Right atrium auricular region (tissue), 2 donors: ENCODE measurements around the gene KRT12. TPM values are rescaled to one million over a fixed set of nuclear protein-coding genes. Genes with fewer than 3 reads are reported as not detected.

Source experiments
- DNase-seq: peaks from one replicate; pipeline ENCODE4 v3.0.0-alpha.2; 2019; ENCODE audit warnings: low spot score
- H3K27ac ChIP-seq, 2 donors: fragments of 200-600 bp; sonication (generic); 1 replicate in 1 of 2; 2 replicates in 1 of 2; pipeline ENCODE4 v1.5.1; 2016 to 2019
- H3K27me3 ChIP-seq, 2 donors: fragments of 200-600 bp; sonication (generic); one replicate each; pipeline versions ENCODE4 v1.5.1 to v1.6.0; 2017 to 2019
- H3K36me3 ChIP-seq: fragments of 200-600 bp; sonication (generic); one replicate; pipeline ENCODE4 v1.5.1; 2016
- H3K4me1 ChIP-seq, 2 donors: fragments of 200-600 bp; sonication (generic); one replicate each; pipeline versions ENCODE4 v1.5.1 to v1.6.0; 2017 to 2019
- H3K4me3 ChIP-seq, 2 donors: fragments of 200-600 bp; sonication (generic); 1 replicate in 1 of 2; 2 replicates in 1 of 2; pipeline ENCODE4 v1.5.1; 2017 to 2019; ENCODE audit warnings: mild to moderate bottlenecking in 1 of 2, moderate library complexity in 1 of 2
- H3K9me3 ChIP-seq, 2 donors: fragments of 200-600 bp; sonication (generic); one replicate each; pipeline ENCODE4 v1.5.1; 2019
- CTCF ChIP-seq, 2 donors: fragments of 200-600 bp; sonication (generic); IDR thresholded peaks; one replicate each; pipeline ENCODE4 v1.5.1; 2019; ENCODE audit warnings: antibody characterized with exemption in 2 of 2
- total RNA-seq, 2 donors: library from RNA; depleted of rRNA; stranded (reverse); fragments of >200 nt; gene quantifications; one replicate each; pipeline ENCODE4 v1.1.0, GENCODE V29; 2016

Gene KRT12
- total RNA-seq, 2 donors from 2014 or later, result not detected

- Histone ChIP-seq H3K27me3 (no peaks in the 10 kb centered on the region), H3K4me1 (no peaks in the 10 kb centered on the region), H3K27ac (no peak overlapping the region), H3K9me3 (no peaks in the 10 kb centered on the region), H3K36me3 (no peaks in the 10 kb centered on the region), H3K4me3 (no peak overlapping the region)
- no peak for TF ChIP-seq CTCF (IDR thresholded peaks at IDR 0.05)
- no peak for DNase-seq
Measured at GRCh38 chr17:40883626-40884334, 16.8 kb upstream of the KRT12 start.

GRCh38 chr17:40883031-40883430 lies 16.0 kb upstream of the KRT12 start:
- Histone ChIP-seq H3K27ac (no peak overlapping the region), H3K4me3 (no peak overlapping the region), H3K27me3 (no peaks in the 10 kb centered on the region), H3K4me1 (no peaks in the 10 kb centered on the region), H3K9me3 (no peaks in the 10 kb centered on the region), H3K36me3 (no peaks in the 10 kb centered on the region)
- no peak for DNase-seq
- TF ChIP-seq CTCF (IDR thresholded peaks at IDR 0.05), result no peak

- TF ChIP-seq CTCF (IDR thresholded peaks at IDR 0.05), result no peak
- no peaks in the 10 kb centered on the region for H3K36me3 ChIP-seq
- H3K27ac ChIP-seq, result no peak overlapping the region
- no peaks in the 10 kb centered on the region for H3K4me1 ChIP-seq
- no peaks in the 10 kb centered on the region for H3K9me3 ChIP-seq
- no peaks in the 10 kb centered on the region for H3K27me3 ChIP-seq
- no peak for DNase-seq
- no peak overlapping the region for H3K4me3 ChIP-seq
Measured at GRCh38 chr17:40879026-40879425, 12.0 kb upstream of the KRT12 start.

- Histone ChIP-seq H3K4me3 (no peak overlapping the region), H3K4me1 (no peaks in the 10 kb centered on the region), H3K27ac (no peak overlapping the region), H3K36me3 (no peaks in the 10 kb centered on the region), H3K9me3 (no peaks in the 10 kb centered on the region), H3K27me3 (no peaks in the 10 kb centered on the region)
- DNase-seq, result no peak
- no peak for TF ChIP-seq CTCF (IDR thresholded peaks at IDR 0.05)
Measured at GRCh38 chr17:40878044-40878443, 11.0 kb upstream of the KRT12 start.

GRCh38 chr17:40873801-40874200 lies 6.8 kb upstream of the KRT12 start:
- no peak for TF ChIP-seq CTCF (IDR thresholded peaks at IDR 0.05)
- H3K36me3 ChIP-seq, result no peaks in the 10 kb centered on the region
- H3K27me3 ChIP-seq, result no peaks in the 10 kb centered on the region
- no peaks in the 10 kb centered on the region for H3K9me3 ChIP-seq
- no peak overlapping the region for H3K4me3 ChIP-seq
- H3K27ac ChIP-seq, result no peak overlapping the region
- H3K4me1 ChIP-seq, result no peaks in the 10 kb centered on the region
- no peak for DNase-seq

GRCh38 chr17:40873255-40873654 lies 6.2 kb upstream of the KRT12 start:
- no peaks in the 10 kb centered on the region for H3K36me3 ChIP-seq
- H3K27me3 ChIP-seq, result no peaks in the 10 kb centered on the region
- no peaks in the 10 kb centered on the region for H3K9me3 ChIP-seq
- no peak overlapping the region for H3K27ac ChIP-seq
- no peak for DNase-seq
- H3K4me3 ChIP-seq, result no peak overlapping the region
- TF ChIP-seq CTCF (IDR thresholded peaks at IDR 0.05), result no peak
- H3K4me1 ChIP-seq, result no peaks in the 10 kb centered on the region
